Activated CD4-positive, alpha-beta T cell treated with anti-CD3 and anti-CD28 coated beads for 4 hours (primary cell): ENCODE results near the gene IGF2.

Experiments used
- DNase-seq, 2 donors: peaks; one replicate each; pipeline ENCODE4 v3.0.0-alpha.2; 2020

The IGF2 gene

DNA sequence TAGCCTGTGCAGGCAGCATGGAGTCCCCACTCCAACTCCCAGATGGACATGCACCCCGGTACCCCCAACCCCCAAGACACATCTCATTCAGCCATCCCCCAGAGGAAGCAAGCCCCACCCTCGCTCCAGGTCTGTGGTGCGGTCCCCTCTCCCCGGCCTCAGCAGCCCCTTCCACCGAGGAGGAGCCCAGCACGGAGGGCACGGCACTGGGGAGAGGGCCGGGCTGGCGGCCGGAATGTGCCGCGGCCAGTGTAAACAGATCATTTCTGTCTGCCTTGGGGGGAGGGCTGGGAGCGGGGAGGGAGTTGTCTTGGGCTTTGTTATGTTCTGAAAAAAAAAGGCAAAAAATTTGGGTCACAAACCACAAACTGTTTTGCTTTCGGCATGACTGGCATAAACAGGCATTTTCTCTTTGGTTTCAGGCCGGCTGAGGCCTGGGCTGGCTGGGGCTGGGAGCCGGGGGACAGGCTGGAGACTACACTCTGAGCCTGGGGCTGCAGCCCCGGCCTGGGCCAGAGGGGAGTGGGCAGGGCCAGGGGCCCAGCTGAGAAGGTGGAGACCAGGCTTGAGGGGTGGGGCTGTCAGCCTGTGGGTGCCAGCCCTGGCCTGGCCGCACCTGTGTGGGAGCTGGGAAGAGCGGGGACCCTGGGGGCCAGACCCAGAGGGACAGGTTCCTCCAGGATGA, 16.8 kb downstream of the IGF2 start:
- no peak for DNase-seq

DNA sequence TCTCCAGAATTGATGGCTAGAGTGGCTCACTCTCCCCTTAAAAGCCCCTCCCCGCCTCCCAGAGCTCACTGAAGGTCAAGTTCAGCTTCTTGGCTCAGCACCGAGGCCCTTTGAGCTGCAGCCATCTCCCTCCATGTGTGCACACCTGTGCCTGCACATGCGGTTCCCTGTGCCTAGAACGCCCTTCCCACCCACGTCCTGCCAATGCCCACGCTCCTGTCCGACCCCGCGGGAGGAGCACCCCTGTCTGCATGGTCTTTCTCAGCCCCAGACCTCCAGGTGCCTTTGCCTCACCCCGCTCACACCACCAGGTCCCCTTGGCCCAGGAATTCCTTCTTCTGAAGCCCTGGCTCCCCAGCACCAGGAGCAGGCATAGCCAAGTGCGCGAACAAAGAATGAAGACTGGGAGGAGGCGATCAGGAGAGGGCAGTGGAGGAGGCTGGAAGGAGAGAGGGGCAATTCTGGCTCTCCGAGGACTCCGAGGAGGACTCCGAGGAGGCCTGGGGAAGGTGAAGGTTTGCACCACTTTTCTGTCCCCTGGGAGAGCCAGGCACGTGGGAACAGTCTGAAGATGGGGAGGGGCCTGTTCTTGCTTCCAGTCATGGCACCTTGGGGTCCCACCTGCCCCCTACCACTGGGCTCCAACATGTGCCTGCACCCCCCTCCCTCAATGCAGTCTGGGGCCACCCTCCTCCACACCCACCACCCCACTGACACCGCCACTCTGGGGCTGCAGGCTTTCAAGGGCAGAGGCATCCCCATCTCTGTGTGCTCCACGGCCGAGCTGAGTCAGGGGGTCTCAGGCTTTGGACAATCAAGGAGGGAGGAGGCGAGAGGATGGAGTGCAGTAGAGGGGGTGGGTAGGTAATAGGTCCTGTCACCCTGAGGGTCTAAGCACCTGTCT, 17.7 kb downstream of the IGF2 start:
- no peak for DNase-seq

DNA sequence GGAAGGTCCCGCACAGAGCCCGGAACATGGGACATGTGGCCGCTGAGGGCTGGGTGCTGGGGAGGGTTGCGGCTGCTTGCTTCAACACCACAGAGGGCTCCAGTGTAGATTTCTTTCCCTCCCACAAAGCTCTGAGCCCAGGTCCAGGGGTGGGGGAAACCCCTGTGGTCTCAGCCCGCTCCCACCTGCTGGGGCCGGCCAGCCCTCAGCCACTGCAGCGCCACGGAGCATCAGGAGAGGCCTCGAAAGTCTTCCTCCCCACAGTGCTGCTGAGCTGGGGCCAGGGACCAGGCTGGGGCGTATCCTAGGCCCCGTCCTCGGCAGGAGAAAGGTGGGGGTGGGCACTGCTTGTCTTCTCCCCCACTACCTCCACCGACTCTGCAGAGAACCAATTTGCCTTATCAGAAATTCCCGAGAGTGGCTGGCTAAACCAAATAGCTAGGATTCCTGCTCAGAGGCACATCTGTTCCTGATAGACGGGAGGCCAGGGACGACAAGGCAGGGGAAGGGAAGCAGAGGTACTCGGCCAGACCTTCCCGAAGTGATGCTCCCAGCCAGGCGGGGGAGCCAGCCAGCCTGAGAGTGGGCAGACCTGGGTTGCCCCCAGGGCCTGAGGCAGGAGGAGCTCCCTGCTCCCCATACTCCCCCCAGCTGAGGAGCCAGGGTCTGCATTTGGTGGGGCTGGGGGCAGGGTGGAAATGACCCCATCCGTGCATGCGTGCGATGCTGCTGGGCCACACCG, 18.7 kb downstream of the IGF2 start:
- no peak for DNase-seq

DNA sequence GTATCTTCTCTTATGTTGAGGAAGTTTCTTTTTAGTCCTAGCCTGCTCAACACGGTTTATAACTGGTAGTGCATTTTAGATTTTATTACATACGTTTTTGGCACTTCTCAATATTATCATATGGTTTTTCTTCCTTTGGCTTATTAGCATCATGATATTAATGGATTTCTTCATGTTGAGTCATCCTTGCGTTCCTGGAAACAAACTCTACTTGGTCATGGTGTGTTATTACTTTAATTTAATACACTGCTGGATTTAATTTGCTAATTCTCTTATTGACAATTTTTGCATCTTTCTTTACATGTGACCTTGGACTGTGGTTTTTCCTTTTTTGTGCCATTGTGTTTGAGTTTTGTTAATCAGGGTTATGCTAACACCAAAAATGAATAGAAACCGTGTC, 20.5 kb downstream of the IGF2 start:
- DNase-seq: no peak

DNA sequence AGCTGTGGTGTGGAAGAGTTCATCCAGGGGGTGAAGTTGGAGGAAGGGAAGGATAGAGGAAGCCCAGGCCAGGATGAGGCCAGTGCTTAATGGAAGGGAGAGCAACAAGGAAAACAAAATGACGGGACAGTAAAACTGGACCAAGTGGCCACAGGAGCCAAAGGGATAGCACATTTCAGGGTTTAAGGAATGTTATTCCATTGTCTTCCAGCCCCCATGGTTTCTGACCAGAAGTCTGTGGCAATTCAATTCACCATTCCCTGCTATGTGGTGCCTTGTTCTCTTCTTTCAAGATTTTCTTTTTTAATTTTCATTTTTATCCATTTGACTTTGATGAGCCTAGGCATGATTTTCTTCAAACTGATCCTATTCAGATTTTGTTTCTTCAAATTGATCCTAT, 22.5 kb downstream of the IGF2 start:
- no peak for DNase-seq

DNA sequence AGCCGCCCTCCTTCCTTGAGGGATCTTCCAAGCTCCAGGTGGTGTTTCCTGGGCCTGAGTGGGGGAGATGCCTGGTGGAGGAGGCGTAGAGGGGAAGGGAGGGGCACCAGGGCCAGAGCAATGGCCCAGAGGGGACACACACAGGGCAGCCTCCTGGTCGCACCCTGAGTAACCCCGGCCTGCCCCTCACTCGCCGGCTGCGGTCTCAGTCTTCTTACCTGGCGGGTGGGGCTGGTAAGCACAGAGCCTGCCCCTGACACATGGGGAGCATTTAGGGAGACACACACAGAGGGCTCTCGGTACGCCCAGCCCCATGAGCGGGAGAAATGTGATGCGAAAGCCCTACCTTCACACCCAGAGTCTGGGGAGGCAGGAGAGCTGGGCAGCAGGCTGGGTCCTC, 23.9 kb downstream of the IGF2 start:
- DNase-seq: no peak

DNA sequence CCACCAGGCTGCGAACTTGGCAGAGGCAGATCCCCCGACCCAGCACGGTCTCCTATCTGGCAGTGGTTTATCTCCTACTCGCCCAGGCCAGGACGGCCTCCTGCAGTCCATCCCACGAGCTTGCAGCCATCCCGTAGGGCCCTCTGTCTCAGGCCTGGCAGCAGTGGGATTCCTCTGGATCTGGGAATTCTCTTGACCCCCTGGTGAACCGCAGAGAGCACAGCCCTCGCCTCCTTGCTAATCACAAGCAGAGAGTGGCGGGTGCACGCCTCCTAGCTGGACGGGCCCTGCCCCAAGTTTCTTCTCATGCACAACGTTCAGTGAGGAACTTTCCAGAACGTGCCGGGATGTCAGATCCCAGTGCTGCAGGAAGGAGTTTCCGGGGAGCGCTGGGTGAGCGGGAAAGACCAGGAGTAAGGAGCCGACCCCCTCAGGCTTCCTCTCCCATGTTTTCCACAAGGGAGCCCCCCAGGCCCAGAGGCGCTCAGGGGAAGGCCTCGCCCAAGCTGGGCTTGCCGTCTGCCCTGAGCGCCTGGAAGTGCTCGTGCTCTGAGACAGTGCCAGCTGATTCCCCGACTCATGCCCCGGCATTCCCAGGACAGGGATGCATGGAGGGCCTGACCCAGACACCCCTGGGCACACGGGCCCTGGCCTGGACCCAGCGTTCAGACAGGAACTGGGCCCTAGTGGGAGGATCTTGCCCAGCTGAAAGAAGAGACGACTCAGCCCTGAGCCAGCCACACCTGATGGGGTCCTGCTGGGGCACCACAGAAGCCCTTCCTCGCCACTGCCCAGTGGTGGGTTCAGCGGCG, 24.6 kb downstream of the IGF2 start:
- no peak for DNase-seq

DNA sequence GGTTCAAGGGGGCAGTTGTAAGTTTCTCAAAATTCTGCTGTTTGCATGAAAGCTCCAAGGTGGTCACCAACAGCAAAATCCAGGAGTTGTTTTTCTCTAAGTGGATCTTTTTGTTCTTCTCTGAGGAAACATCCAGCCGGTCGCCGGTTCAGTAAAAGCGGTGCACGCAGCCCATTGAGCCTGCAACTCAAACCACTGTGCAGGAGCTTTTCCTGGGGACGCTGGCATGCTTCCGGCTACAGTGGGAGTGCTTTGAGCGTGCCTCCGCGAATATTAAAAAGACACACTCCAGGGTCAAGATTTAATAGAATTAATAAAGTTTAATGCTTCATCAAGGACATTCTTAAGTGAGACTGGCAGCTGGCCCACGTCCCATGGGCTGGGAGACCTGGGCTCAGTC, 25.4 kb downstream of the IGF2 start:
- DNase-seq: no peak

DNA sequence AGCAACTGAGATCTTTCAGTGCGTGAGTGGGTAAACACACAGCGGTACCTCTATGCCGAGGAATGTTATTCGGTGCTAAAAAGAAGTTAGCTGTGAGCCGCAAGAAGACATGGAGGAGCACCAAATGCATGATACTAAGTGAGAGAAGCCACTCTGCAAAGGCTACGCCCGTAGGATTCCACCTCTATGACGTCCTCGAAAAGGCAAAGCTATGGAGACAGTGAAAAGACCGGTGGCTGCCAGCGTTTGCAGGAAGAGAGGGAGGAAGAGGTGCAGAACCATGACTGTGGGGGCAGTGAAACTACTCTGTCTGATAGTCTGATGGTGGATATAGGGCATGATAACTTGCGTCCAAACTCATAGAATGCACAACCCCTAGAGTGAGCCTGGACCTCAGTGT, 28.7 kb downstream of the IGF2 start:
- DNase-seq: no peak

DNA sequence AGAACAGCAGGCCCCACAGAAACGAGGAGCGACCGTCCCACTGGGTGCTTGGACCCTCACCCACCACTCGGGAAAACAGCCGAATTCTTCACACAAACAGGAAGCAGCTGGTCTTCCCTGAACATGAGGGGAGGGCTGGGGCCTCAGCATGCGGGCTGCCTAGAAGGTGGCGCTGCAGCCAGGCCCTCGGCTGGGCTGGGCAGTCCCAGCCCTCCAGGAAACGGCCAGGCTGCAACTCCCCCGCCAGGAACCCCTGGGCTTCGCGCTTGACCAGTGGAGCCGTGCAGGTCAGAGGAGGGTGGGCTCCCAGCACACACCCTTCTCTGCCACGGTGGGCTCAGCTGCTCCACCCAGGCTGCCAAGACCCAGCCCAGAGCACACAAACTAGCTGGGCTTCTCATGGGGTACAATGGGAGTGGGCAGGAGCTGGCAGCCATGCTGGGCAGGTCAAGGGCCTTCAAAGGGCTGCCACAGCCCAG, 29.6 kb downstream of the IGF2 start:
- no peak for DNase-seq

DNA sequence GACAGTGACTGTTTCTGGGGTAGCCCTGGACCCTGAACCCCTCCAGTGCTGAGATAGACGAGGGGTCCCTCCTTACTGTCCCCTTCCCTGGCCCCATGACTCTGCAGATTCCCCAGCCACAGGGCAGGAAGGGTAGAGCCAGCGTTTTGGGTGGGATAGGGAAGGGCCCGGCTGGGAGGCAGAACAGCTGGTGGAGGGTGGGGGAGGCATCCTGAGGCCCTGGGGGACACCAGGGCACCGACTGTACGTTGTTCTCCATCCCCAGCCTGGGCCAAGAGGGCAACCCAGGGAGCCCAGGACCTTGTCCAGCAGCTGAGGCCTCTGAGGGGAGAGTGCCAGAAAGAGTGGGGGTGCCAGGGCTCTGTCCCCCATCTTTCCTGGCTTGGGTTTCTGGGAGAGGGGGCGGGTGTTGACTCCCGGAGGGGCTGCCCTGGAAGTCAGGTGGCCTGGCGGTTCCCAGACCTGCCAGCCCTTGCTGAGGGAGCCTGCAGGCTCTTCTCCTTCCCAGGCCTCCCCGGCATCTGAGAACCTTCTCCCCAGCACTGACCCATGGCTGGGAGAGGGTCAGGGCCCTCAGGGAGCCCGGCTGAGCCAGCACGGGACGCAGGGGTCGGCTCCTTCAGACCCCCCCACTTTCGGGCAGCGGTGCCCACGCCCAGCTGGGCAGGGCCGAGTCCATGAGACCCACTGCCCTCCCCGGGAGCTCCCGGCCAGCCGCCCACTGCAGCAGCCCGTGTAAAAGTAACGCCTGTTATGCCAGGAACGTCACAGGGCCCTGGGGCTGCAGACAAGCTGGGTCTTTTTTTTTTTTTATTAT, 30.3 kb downstream of the IGF2 start:
- DNase-seq: no peak

DNA sequence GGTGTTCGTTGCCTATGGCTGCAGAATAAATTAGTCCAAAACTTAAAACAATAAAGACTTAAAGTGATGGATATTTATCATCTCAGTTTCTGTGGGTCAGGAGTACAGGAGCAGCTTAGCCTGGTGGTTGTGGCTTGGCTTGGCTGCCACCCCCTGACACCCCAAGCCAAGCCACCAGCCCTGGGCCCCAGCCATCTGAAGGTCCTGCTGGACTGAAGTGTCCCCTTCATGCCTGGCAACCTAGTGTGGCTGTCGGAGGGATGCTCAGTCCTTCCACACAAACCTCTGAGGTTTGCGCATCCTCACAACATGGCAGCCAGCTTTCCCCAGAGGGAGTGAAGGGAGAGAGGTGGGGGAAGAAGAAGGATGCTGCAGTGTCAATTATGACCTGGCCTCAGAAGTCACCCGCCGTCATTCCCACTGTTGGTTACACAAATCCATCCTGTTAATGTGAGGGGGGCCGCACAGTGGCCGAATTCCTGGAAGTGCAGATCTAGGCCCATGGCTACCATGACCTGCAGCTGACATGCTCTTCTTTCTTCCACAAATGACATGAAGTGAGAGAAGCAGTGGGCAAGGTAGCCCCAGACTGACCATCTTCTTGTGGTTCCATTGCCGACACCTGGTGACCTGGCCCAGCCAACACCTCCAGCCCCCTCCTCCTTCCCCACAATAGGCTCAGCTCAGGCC, 31.1 kb downstream of the IGF2 start:
- DNase-seq: no peak

DNA sequence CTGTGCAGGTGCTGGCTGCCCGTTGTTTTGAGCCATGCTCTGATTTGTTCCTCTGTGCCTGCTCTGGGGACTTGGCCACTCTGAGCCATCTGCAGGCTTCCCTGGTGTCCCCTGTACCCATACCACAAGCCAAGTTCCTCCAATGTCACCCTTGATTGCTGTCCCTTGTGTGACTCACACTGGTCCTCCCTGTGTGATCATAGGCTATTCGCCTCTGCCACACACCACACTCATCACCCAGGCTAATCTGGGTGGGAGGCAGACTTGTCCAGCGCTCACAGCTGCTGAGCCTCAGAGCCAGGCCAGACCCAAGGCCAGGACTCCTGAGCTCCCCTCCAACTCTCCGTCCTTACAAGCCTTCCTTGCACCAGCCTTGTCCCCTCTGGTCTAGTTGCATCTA, 31.7 kb downstream of the IGF2 start:
- DNase-seq: no peak

DNA sequence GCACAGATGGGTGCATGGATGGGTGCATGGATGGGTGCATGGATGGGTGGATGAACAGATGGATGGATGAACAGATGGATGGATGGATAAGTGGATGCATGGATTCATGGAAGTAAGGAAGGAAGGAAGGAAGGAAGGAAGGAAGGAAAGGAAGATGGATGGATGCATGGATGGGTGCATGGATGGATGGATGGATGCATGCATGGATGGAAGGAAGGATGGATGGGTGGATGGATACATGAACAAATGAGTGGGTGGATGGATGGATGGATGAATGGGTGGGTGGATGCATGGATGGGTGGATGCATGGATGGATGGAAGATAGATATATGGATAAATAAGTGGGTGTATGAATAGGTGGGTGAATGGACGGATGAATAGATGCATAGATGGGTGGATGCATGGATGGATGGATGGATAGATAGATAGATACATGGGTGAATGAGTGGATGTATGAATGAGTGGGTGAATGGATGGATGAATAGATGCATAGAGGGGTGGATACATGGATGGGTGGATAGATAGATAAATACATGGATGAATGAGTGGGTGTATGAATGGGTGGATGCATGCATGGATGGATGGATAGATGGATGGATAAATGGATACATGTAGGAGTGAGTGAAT, 32.5 kb downstream of the IGF2 start:
- no peak for DNase-seq

DNA sequence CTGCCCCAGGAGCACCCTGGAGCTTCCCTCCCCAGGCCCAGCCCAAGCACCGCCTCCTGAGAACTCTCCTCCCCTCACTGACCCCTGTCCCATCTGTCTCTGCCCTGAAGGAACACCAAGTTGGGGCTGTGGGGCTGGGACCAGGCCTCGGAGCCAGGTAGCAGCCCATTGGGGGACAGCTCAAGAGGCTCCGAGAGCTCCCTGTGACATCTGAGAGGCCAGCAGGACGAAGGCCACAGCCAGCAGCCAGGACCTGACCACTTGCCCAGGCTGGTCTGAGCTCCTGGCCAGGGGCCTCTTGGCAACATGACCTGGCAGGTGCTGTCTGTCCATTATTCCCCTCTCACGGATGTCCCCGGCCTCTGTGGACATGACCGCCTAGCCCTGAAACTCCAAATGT, 33.7 kb downstream of the IGF2 start:
- DNase-seq: no peak

DNA sequence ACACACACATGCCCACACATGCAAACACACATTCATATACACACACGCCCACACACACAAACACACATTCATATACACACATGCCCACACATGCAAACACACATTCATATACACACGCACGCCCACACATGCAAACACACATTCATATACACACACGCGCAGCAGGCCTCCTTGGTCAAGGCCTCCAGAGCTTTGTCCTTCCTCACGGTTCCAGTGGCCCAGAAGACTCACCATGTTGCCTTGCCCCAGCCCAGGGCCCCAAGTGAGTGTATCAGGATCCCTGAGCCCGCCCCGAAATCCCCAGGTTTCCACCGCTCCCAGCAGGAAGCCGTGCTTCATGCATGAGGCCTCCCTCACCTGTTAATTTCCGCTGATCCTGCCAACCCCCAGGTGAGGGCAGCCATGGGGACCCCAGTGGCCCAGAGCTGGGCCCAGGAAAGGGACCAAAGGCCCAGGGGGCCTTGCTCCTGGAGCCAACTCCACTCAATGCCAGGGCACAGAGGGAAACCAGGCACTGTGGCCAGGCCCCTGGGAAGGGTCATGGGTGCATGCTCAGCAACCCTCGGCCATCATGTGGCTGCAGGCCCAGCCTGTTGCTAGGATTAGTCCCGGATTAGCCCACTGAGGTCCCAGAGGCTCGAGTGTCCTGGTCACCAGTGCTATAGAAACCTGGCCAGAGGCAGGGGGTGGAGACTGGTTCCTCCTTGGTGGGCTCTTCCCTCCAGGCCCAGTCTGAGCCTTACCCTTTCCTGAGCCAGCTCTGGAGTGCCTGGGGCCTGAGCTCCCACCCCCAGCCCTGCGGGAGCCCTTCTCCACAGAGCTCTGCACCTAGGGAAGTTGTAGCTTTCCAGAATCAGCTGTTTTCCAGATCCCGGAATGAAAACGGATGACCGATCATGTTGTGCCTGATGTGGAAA, 34.4 kb downstream of the IGF2 start:
- no peak for DNase-seq

DNA sequence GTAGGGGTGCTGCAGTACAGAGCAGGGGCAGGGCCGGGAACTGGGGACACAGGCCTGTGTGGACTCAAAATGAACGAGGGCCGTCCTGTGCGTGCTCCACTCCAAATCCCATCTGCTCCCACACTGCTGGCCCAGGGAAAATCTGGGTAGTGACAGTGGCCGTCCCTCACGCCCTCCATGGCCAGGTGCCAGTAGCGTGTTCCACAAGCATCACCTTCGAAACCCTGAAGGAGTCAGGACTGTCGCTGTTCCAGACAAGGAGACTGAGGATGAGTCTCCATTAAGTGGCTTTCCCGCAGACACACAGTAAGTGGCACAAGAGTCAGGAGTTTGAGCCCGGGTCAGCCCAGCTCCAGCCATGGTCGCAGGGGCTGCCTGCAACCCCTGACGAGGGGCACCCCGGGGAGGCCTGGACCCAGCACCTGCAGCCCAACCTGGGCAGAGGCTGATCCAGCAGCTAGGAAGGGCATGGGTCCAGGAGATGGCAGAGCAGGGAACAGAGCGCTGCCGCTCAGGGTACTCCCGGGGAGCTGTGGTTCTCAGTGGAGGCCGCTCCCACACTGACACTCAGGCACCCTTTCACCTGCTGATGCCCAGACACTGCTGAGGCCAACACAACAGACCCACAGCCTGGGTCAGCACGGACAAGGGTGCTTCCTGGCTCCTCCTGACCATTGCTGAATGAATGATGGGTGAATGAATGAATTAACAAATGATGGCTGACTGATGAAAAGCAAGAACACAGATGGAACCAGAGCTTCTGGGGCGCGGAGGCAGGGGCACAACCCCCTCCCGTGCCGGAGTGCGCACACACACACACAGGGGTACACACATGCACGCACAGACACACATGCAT, 35.3 kb downstream of the IGF2 start:
- no peak for DNase-seq

DNA sequence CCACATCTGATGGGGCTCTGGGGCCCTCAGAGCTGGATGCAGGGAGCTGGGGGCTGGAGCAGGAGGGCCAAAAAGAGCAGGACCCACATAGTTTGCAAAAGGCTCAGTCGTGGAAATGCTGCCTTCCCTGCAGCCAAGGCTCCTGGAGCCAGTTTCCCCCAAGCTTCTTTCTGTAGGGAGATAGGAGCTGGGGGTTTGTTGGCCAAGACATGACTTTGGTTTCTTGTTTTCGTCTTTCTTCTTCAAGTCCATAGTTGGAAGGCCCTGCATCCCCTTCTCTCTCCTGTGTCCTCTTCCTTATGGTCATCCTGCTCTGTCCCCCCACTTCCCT, 36.3 kb downstream of the IGF2 start:
- no peak for DNase-seq
